ENCODE results near the gene POMP.
A peak's percentile ranks its signal among the peaks of the same experiment; 100 is the strongest.

Gene POMP

GRCh38 chr13:28710161-28710560 is 51.2 kb downstream of the POMP start:
- H3K27ac ChIP-seq (ENCODE audit: low read depth, low read length), result no peak overlapping the region
- no peaks in the 10 kb centered on the region for H3K9me3 ChIP-seq (ENCODE audit: control insufficient read depth in 5 of 5, low read length in 5 of 5)
- H3K9ac ChIP-seq (ENCODE audit: low read length in 5 of 5), result no peak overlapping the region
- H3K27me3 ChIP-seq (ENCODE audit: control insufficient read depth in 5 of 5, insufficient read depth in 4 of 5, low read length in 5 of 5), result no peaks in the 10 kb centered on the region
- H3K4me3 ChIP-seq (ENCODE audit: low read depth in 1 of 5, low read length in 5 of 5), result no peak overlapping the region
- H3K36me3 ChIP-seq (ENCODE audit: control insufficient read depth in 5 of 5, insufficient read depth in 5 of 5, low read length in 5 of 5), result peaks cover 3 to 18% (median 13%) of the 10 kb centered on the region in 5 donors
- H3K4me1 ChIP-seq (ENCODE audit: control insufficient read depth in 5 of 5, insufficient read depth in 5 of 5, low read length in 5 of 5), result peaks cover 0 to 8% (median 6%) of the 10 kb centered on the region in 5 donors

GRCh38 chr13:28714651-28715050 is 55.7 kb downstream of the POMP start:
- Histone ChIP-seq H3K9ac (ENCODE audit: low read length in 5 of 5) (no peak overlapping the region), H3K27ac (ENCODE audit: low read depth, low read length) (no peak overlapping the region), H3K9me3 (ENCODE audit: control insufficient read depth in 5 of 5, low read length in 5 of 5) (no peaks in the 10 kb centered on the region), H3K36me3 (ENCODE audit: control insufficient read depth in 5 of 5, insufficient read depth in 5 of 5, low read length in 5 of 5) (peaks cover 3 to 15% (median 13%) of the 10 kb centered on the region in 5 donors), H3K4me3 (ENCODE audit: low read depth in 1 of 5, low read length in 5 of 5) (no peak overlapping the region), H3K4me1 (ENCODE audit: control insufficient read depth in 5 of 5, insufficient read depth in 5 of 5, low read length in 5 of 5) (peaks cover 6 to 37% (median 26%) of the 10 kb centered on the region in 5 donors), H3K27me3 (ENCODE audit: control insufficient read depth in 5 of 5, insufficient read depth in 4 of 5, low read length in 5 of 5) (no peaks in the 10 kb centered on the region)

GRCh38 chr13:28716511-28716910 is 57.6 kb downstream of the POMP start:
- Histone ChIP-seq H3K9me3 (ENCODE audit: control insufficient read depth in 5 of 5, low read length in 5 of 5) (no peaks in the 10 kb centered on the region), H3K9ac (ENCODE audit: low read length in 5 of 5) (peak overlapping the region in 1 of 5 donors; percentile 1), H3K27me3 (ENCODE audit: control insufficient read depth in 5 of 5, insufficient read depth in 4 of 5, low read length in 5 of 5) (no peaks in the 10 kb centered on the region), H3K36me3 (ENCODE audit: control insufficient read depth in 5 of 5, insufficient read depth in 5 of 5, low read length in 5 of 5) (peaks cover 0 to 13% (median 4%) of the 10 kb centered on the region in 5 donors), H3K4me3 (ENCODE audit: low read depth in 1 of 5, low read length in 5 of 5) (no peak overlapping the region), H3K27ac (ENCODE audit: low read depth, low read length) (peak overlapping the region; percentile 61), H3K4me1 (ENCODE audit: control insufficient read depth in 5 of 5, insufficient read depth in 5 of 5, low read length in 5 of 5) (peaks cover 6 to 38% (median 26%) of the 10 kb centered on the region in 5 donors)

GRCh38 chr13:28717170-28717569 is 58.2 kb downstream of the POMP start:
- no peaks in the 10 kb centered on the region for H3K27me3 ChIP-seq (ENCODE audit: control insufficient read depth in 5 of 5, insufficient read depth in 4 of 5, low read length in 5 of 5)
- H3K9ac ChIP-seq (ENCODE audit: low read length in 5 of 5), result peak overlapping the region in 2 of 5 donors; percentile 1 to 45
- H3K9me3 ChIP-seq (ENCODE audit: control insufficient read depth in 5 of 5, low read length in 5 of 5), result no peaks in the 10 kb centered on the region
- peaks cover 6 to 38% (median 26%) of the 10 kb centered on the region in 5 donors for H3K4me1 ChIP-seq (ENCODE audit: control insufficient read depth in 5 of 5, insufficient read depth in 5 of 5, low read length in 5 of 5)
- H3K27ac ChIP-seq (ENCODE audit: low read depth, low read length), result peak overlapping the region; percentile 61
- peaks cover 0 to 9% (median 3%) of the 10 kb centered on the region in 5 donors for H3K36me3 ChIP-seq (ENCODE audit: control insufficient read depth in 5 of 5, insufficient read depth in 5 of 5, low read length in 5 of 5)
- peak overlapping the region in 1 of 5 donors; percentile 82 for H3K4me3 ChIP-seq (ENCODE audit: low read depth in 1 of 5, low read length in 5 of 5)

GRCh38 chr13:28718196-28718542 is 59.2 kb downstream of the POMP start:
- H3K4me3 ChIP-seq (ENCODE audit: low read depth in 1 of 5, low read length in 5 of 5), result peak overlapping the region; percentile 66 to 84 (median 83)
- peak overlapping the region; percentile 95 for H3K27ac ChIP-seq (ENCODE audit: low read depth, low read length)
- H3K4me1 ChIP-seq (ENCODE audit: control insufficient read depth in 5 of 5, insufficient read depth in 5 of 5, low read length in 5 of 5), result peaks cover 6 to 38% (median 26%) of the 10 kb centered on the region in 5 donors
- H3K9me3 ChIP-seq (ENCODE audit: control insufficient read depth in 5 of 5, low read length in 5 of 5), result no peaks in the 10 kb centered on the region
- peak overlapping the region; percentile 57 to 93 (median 90) for H3K9ac ChIP-seq (ENCODE audit: low read length in 5 of 5)
- H3K27me3 ChIP-seq (ENCODE audit: control insufficient read depth in 5 of 5, insufficient read depth in 4 of 5, low read length in 5 of 5), result no peaks in the 10 kb centered on the region
- peaks cover 0 to 6% (median under 1%) of the 10 kb centered on the region in 5 donors for H3K36me3 ChIP-seq (ENCODE audit: control insufficient read depth in 5 of 5, insufficient read depth in 5 of 5, low read length in 5 of 5)

GRCh38 chr13:28718543-28719226 is 59.8 kb downstream of the POMP start, which contains the start of gene SLC46A3:
TSS of gene SLC46A3 (minus strand) at chr13:28718970. CDS start at chr13:28717998, 972 bp downstream.
- H3K36me3 ChIP-seq (ENCODE audit: control insufficient read depth in 5 of 5, insufficient read depth in 5 of 5, low read length in 5 of 5), result peaks cover 0 to 6% (median 0%) of the 10 kb centered on the region in 5 donors
- peak within 1 kb of the TSS; percentile 68 to 84 (median 83) for H3K4me3 ChIP-seq (ENCODE audit: low read depth in 1 of 5, low read length in 5 of 5)
- no peaks in the 10 kb centered on the region for H3K27me3 ChIP-seq (ENCODE audit: control insufficient read depth in 5 of 5, insufficient read depth in 4 of 5, low read length in 5 of 5)
- peaks cover 6 to 38% (median 26%) of the 10 kb centered on the region in 5 donors for H3K4me1 ChIP-seq (ENCODE audit: control insufficient read depth in 5 of 5, insufficient read depth in 5 of 5, low read length in 5 of 5)
- H3K27ac ChIP-seq (ENCODE audit: low read depth, low read length), result peak within 1 kb of the TSS; percentile 95
- no peaks in the 10 kb centered on the region for H3K9me3 ChIP-seq (ENCODE audit: control insufficient read depth in 5 of 5, low read length in 5 of 5)
- H3K9ac ChIP-seq (ENCODE audit: low read length in 5 of 5), result peak within 1 kb of the TSS; percentile 57 to 93 (median 90)

- Histone ChIP-seq H3K9ac (ENCODE audit: low read length in 5 of 5) (peak overlapping the region in 4 of 5 donors; percentile 70 to 78 (median 72)), H3K27me3 (ENCODE audit: control insufficient read depth in 5 of 5, insufficient read depth in 4 of 5, low read length in 5 of 5) (no peaks in the 10 kb centered on the region), H3K4me3 (ENCODE audit: low read depth in 1 of 5, low read length in 5 of 5) (peak overlapping the region; percentile 68 to 84 (median 83)), H3K27ac (ENCODE audit: low read depth, low read length) (peak overlapping the region; percentile 58), H3K9me3 (ENCODE audit: control insufficient read depth in 5 of 5, low read length in 5 of 5) (no peaks in the 10 kb centered on the region), H3K36me3 (ENCODE audit: control insufficient read depth in 5 of 5, insufficient read depth in 5 of 5, low read length in 5 of 5) (peaks cover 0 to 6% (median 0%) of the 10 kb centered on the region in 5 donors), H3K4me1 (ENCODE audit: control insufficient read depth in 5 of 5, insufficient read depth in 5 of 5, low read length in 5 of 5) (peaks cover 6 to 38% (median 26%) of the 10 kb centered on the region in 5 donors)
These were observed 60.5 kb downstream of the POMP start for GRCh38 chr13:28719227-28720055.

GRCh38 chr13:28723806-28724205 is 64.9 kb downstream of the POMP start:
- Histone ChIP-seq H3K4me3 (ENCODE audit: low read depth in 1 of 5, low read length in 5 of 5) (no peak overlapping the region), H3K27me3 (ENCODE audit: control insufficient read depth in 5 of 5, insufficient read depth in 4 of 5, low read length in 5 of 5) (no peaks in the 10 kb centered on the region), H3K4me1 (ENCODE audit: control insufficient read depth in 5 of 5, insufficient read depth in 5 of 5, low read length in 5 of 5) (peaks cover 0 to 9% (median 6%) of the 10 kb centered on the region in 5 donors), H3K9ac (ENCODE audit: low read length in 5 of 5) (no peak overlapping the region), H3K27ac (ENCODE audit: low read depth, low read length) (no peak overlapping the region), H3K9me3 (ENCODE audit: control insufficient read depth in 5 of 5, low read length in 5 of 5) (no peaks in the 10 kb centered on the region), H3K36me3 (ENCODE audit: control insufficient read depth in 5 of 5, insufficient read depth in 5 of 5, low read length in 5 of 5) (no peaks in the 10 kb centered on the region)

GRCh38 chr13:28725046-28725610 is 66.2 kb downstream of the POMP start:
- H3K4me3 ChIP-seq (ENCODE audit: low read depth in 1 of 5, low read length in 5 of 5), result no peak overlapping the region
- H3K9me3 ChIP-seq (ENCODE audit: control insufficient read depth in 5 of 5, low read length in 5 of 5), result no peaks in the 10 kb centered on the region
- no peak overlapping the region for H3K27ac ChIP-seq (ENCODE audit: low read depth, low read length)
- H3K9ac ChIP-seq (ENCODE audit: low read length in 5 of 5), result no peak overlapping the region
- no peaks in the 10 kb centered on the region for H3K4me1 ChIP-seq (ENCODE audit: control insufficient read depth in 5 of 5, insufficient read depth in 5 of 5, low read length in 5 of 5)
- H3K36me3 ChIP-seq (ENCODE audit: control insufficient read depth in 5 of 5, insufficient read depth in 5 of 5, low read length in 5 of 5), result no peaks in the 10 kb centered on the region
- no peaks in the 10 kb centered on the region for H3K27me3 ChIP-seq (ENCODE audit: control insufficient read depth in 5 of 5, insufficient read depth in 4 of 5, low read length in 5 of 5)

Measured in subcutaneous abdominal adipose tissue (tissue), 5 donors.